GM12873 (cell line): ENCODE data around the gene RGS7BP.
A peak's percentile ranks its signal among the peaks of the same experiment; 100 is the strongest.

Experiments
- CTCF ChIP-seq: IDR thresholded peaks from 2 replicates; pipeline ENCODE4 v1.5.1; 2012; ENCODE audit warnings: low read depth, mild to moderate bottlenecking, moderate library complexity, low read length, control low read depth; ENCODE audit not compliant: insufficient read depth; ENCODE audit errors: missing control alignments

Gene RGS7BP

GRCh38 chr5:64603676-64604075, 97.9 kb downstream of the RGS7BP start:
- TF ChIP-seq CTCF, result no peak

- no peak for TF ChIP-seq CTCF
These were observed 101.1 kb downstream of the RGS7BP start for GRCh38 chr5:64606926-64607325.

GRCh38 chr5:64612344-64612961, 106.6 kb downstream of the RGS7BP start:
- peak; percentile 73 for TF ChIP-seq CTCF

DNA sequence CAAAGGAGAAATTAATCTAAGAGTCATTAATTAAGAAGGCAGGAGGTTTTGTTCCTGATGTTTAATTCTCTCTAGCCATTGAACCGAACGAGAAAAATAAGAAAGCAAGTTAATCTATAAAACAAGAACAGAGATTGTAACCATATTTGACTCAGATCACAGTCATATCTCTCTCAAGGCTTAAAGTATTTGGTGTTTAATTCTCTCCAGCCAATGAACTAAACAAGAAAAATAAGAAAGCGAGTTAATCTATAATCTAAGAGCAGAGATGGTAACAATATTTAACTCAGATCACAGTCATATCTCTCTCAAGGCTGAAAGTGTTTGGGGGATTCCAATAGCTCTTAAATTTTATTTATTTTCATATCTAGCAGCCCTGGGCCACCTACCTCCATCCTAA, 110.1 kb downstream of the RGS7BP start:
- TF ChIP-seq CTCF, result no peak

DNA sequence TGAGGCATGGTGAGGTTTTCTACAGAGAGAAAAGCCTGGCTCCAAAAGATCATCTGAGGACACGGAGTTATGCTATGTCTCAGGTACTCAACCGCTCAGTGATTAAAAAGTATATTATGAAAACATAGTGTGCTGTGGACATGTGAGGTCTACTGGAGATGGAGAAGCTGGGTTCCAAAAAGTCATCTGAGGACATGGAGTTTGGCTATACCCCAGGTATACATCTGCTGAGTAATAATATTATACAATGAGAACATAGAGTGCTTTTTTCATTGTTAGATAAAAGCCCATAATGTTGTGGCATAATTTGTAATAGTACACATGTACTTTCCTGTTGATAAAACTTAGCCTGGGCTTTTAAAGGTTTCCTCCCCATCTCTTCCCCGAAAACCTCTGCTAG, 113.8 kb downstream of the RGS7BP start:
- no peak for TF ChIP-seq CTCF

- no peak for TF ChIP-seq CTCF
These were observed 117.2 kb downstream of the RGS7BP start for GRCh38 chr5:64622991-64623390.

GRCh38 chr5:64625678-64626077, 119.9 kb downstream of the RGS7BP start:
- TF ChIP-seq CTCF, result no peak

- no peak for TF ChIP-seq CTCF
These were observed 123.1 kb downstream of the RGS7BP start for GRCh38 chr5:64628901-64629300.
